Vagina (tissue), 2 donors: ENCODE measurements around the gene PRR22.

ENCODE experiments used
- POLR2AphosphoS5 ChIP-seq, 2 donors: sonication (generic); formaldehyde crosslinking; IDR thresholded peaks; one replicate each; pipeline ENCODE4 v1.9.0; 2017; ENCODE audit warnings: antibody characterized with exemption in 2 of 2, mild to moderate bottlenecking in 2 of 2, low read depth in 1 of 2; ENCODE audit not compliant: insufficient read depth in 1 of 2
- TF ChIP-seq, protein P1 (sequence below), 3 experiments: fragments of 450-650 bp in 2 of 3; fragments of 200-600 bp in 1 of 3; sonication (generic) in 1 of 3; IDR thresholded peaks; one replicate each; pipeline ENCODE4 v1.5.1; 2017 to 2019; ENCODE audit warnings: antibody characterized with exemption in 3 of 3, mild to moderate bottlenecking in 2 of 3, moderate library complexity in 2 of 3

DNA sequence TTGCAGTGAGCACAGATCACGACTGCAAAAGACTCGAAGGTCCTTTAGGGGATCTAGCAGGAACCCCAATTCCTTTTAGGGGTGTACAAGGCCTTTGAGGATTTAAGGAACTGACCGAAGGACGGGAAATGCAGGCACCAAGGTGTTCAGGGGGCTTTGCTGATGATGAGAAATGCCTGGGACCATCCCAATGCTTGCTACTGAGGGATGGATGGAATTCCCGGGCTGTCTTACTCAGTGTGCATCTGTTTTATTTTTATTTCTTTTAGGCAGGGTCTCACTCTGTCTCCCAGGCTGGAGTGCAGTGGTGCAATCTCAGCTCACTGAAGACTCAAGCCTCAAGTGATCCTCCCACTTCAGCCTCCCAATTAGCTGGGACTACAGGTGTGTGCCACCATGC is 11.3 kb downstream of the PRR22 start:
- TF ChIP-seq, protein P1, sequence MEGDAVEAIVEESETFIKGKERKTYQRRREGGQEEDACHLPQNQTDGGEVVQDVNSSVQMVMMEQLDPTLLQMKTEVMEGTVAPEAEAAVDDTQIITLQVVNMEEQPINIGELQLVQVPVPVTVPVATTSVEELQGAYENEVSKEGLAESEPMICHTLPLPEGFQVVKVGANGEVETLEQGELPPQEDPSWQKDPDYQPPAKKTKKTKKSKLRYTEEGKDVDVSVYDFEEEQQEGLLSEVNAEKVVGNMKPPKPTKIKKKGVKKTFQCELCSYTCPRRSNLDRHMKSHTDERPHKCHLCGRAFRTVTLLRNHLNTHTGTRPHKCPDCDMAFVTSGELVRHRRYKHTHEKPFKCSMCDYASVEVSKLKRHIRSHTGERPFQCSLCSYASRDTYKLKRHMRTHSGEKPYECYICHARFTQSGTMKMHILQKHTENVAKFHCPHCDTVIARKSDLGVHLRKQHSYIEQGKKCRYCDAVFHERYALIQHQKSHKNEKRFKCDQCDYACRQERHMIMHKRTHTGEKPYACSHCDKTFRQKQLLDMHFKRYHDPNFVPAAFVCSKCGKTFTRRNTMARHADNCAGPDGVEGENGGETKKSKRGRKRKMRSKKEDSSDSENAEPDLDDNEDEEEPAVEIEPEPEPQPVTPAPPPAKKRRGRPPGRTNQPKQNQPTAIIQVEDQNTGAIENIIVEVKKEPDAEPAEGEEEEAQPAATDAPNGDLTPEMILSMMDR (IDR thresholded peaks at IDR 0.05) = no peak
- TF ChIP-seq POLR2AphosphoS5 (IDR thresholded peaks at IDR 0.05; ENCODE audit: insufficient read depth in 1 of 2, low read depth in 1 of 2) = no peak
